ENCODE results near the gene R3HDM4.

The R3HDM4 gene

DNA sequence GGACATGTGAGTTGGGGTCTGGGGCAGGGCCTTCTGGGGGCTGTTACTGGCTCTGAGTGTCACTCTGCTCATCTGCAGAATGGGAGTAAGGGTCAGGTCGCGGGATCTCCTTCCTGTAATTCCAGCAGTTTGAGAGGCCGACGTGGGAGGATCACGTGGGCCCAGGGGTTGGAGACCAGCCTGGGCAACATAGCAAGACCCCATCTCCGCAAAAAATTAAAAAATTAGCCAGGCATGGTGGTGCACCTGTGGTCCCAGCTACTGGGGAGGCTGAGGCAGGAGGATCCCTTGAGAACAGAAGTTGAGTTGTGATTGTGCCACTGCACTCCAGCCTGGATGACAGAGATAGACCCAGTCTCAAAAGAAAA lies 16.9 kb upstream of the R3HDM4 start:
- DNase-seq (ENCODE audit: low read depth in 2 of 2), result no peak

DNA sequence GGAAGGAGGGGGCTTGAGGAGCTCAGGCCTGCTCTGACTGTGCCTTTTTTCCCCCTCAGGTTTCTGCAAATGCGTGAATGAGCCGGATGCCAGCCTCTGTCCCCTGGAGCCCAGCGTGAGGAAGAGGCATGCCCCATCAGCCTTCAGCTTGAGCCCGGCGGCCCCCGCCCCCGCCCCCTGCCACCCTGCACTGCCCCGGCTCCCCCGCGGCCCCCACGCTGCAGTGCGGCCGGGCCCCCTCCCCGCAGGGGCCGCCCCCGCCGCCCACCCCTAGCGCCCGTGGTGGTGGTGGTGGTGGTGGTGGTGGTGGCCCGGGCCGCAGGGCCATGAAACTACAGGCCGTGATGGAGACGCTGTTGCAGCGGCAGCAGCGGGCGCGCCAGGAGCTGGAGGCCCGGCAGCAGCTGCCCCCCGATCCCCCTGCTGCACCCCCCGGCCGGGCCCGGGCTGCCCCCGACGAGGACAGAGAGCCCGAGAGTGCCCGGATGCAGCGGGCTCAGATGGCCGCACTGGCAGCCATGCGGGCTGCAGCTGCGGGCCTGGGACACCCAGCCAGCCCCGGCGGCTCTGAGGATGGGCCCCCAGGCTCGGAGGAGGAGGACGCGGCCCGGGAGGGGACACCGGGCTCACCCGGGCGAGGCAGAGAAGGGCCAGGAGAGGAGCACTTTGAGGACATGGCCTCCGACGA lies 16.3 kb upstream of the R3HDM4 start:
- no peak for DNase-seq (ENCODE audit: low read depth in 2 of 2)

DNA sequence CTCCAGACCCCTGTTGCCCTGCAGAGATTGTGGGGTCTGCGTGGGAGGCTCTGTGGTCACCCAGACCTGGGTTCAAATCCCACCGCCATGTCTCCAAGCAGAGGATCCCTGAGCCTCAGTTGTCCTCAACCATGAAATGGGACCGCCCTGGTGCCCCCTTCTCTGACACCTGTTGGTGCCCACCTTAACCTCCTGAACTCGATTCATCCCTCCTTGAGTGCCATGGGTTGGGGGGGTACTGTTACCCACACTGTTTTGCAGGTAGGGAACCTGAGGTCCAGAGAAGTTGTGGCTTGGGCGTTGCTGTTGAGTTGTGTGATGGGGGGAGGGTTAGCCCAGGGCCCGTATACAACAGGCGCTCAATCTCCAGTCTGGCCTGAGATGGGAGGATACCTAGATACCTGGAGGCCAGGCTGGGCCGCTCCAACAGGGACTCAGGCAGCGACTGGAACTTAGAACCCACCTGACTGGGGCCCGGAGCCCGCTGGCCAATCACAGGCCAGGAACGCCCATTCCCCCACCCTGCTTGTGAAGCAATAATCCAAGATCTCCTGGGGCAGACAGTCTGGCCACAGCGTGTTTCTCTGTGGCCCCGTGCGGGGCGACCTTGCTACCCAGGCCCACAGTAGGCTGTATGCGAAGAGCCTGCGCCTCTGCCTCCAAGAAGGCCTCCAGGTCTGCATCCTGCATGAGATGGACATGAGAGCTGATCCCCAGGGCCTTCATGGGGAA lies 15.6 kb upstream of the R3HDM4 start:
- DNase-seq (ENCODE audit: low read depth in 2 of 2), result no peak

DNA sequence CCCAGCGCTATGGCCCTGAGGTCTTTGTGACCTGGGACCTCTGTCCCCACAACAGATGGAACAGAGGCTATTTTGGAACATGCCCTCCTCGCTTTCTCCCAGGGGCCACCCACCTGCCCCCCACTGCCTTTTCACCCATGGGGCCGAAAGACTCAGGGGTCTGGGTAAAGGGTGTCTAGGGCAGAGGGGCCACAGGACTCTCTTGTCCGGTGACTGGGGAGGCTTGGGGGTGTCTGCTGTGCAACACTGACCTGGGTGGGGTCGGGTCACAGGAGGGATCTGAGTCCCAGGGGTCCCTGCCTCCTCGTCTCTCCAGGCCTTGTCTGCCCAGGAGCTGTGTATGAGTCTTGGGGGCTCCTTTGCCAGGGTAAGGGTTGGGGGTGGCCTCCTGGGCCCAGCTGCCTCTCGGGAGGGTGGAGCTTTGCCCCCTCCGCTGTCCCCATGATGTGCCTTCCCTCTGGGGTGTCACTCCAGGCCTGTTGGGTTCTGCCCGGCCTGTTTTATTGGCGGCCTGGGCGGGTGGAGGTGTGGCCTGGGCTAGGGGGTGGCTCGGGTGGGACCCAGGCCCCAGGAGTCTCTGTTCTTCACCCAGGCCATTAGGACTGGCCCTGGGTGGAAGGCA lies 14.9 kb upstream of the R3HDM4 start:
- no peak for DNase-seq (ENCODE audit: low read depth in 2 of 2)

DNA sequence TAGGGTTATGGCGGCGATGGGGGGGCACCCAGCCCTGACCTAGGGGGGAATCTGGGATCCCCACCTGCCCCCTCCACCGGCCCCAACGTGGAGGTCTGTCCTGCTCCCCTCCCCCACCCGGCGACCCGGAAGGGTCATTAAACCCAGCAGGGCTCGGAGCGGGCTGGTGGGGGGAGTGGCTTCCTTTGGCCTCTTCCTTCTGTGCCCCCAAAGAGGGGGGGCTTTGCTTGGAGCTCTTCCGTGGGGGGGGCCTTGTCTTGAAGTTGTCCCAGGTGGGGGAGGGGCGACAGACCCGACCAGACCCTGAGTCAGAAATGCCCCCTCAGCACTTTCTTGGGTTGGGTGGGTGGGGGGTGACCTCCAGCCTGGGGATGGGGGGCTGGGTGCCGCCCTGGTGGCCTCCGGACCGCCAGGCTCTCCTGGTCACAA lies 14.3 kb upstream of the R3HDM4 start:
- no peak for DNase-seq (ENCODE audit: low read depth in 2 of 2)

DNA sequence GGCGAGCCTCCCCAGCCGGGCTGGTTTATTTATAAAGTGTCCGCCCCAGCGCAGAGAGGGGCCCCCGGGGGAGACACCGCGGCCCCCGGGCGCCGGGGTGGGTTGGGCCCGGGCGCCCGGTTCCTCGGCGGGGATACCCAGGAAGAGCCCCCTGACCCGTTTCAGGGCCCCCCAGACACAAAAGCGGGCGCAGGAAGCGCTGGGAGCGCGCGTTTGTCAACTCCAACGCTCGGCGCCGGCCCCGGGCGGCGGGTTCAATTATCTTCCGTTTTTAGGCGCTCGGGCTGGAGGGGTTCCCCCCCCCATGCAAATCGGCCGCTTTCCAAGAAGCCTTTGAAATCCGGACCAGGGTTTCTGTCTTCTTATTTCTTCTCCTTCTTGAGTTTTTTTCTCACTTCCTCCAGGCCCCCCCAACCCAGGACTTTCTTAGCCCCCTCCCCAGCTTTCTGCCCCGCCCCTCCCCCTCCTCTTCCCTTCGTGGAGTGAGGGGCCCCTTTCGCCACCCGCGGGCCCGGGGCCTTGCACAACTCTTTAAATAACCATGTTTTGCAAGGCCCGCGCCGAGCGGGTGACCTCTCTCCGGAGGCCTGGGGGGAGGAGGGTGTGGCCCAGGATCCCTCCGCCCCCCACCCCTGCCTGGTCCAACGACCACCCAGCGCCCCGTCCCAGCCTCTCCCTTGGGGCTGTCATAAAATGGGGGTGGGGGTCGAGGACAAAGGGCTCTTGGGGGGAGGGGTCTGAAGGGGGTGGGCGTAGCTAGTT lies 13.8 kb upstream of the R3HDM4 start:
- DNase-seq (ENCODE audit: low read depth in 2 of 2), result peak in 1 of 2 donors; percentile 44

DNA sequence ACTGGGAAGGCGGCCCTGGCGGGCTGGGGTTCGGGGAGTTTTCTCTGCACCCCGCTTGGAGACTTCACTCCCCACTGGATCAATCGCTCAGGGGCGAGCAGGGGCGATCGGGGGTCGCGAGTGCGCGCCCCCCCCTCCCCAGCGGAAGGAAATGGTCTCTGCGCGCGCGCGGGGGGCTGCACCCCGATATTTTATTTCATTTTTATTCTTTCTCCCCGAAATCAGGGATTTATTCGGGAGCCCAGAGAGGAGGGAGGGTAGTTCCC lies 13.2 kb upstream of the R3HDM4 start:
- no peak for DNase-seq (ENCODE audit: low read depth in 2 of 2)

DNA sequence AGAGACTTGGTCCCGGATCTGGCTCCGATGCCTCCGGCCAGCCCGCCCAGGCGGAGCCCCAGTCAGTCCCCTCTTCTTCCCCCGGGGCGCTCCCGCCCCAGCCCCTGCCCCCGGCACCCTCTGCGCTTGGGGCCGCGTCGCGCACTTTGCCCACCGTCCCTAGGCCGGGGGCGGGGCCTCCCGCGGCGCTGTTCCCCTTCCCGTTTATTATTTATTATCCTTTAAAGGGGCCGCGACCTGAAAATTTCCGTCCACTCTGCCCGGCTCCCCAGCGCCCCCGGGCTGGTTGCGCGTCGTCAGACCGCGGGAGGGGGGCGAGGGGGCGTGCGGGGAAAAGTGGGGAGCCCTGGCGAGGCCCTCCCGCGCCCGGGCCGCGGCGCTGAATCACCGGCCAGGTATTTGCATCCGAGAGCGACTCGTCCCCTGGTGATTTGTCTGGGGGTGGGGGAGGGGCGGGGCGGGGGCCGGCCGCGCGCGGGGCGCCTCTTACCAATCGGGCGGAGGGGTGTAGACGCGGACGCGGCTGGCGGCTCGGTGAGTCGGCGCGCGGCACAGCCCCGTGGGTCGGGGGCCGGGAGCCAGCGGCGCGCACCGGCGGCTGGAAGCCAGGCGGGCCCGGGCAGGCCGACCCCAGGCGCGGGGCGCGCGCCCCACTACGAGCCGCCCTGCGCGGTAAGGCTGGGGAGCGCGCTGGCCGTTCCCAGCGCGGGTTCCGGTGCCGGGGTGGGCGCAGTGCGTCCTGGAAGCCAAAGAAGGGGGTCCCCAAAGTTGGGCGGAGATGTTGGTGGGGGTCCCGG lies 12.7 kb upstream of the R3HDM4 start, which contains the start of gene ARID3A:
Gene ARID3A, plus strand, starts transcription at position 510 of the 797 bp plus-strand sequence. CDS start 3,494 bp downstream, outside the sequence.
- peak; percentile 64 to 66 for DNase-seq (ENCODE audit: low read depth in 2 of 2)

DNA sequence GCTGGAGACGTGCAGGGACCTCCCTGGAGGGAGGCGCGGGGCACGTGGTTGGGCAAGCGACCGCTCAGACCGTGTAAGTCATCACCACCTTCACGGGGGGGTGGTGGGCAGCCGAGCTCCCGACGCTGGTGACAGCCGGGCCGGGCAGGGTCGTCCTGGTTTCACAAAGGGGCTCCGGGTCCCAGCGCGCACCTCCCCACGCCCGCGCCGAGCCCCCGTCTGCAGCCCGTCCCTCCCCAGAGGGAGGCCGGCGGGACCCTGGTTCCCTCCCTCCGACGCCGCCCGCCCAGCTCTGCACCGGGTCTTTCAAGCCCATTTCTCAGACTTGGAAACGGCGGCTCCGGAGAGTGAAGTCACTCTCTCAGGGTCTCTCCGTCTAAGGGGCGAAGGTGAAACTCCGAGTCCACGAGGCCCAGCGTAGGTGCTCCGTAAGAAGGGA lies 12.1 kb upstream of the R3HDM4 start:
- no peak for DNase-seq (ENCODE audit: low read depth in 2 of 2)

DNA sequence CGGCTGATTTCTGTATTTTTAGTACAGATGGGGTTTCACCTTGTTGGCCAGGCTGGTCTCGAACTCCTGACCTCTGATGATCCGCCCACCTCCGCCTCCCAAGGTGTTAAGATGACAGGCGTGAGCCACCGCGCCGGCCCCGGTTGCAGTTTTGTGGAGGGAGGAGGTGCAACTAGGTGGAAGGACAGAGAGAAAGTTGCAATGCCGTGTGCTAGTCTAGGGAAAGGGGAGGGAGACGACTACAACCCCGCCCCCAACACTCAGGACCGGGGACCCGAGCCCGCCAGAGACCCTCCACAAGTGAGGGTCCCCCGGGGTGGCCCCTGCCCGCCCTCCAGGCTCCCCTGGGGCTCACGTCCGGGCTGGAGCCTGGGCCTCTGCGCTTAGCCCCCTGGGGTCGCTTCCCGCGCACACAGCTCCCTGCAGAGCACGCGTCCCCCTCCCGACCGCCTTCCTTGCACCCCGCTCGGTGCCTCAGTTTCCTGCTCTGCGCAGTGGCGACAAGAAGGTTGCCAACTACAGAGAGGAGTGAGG lies 11.6 kb upstream of the R3HDM4 start:
- no peak for DNase-seq (ENCODE audit: low read depth in 2 of 2)

DNA sequence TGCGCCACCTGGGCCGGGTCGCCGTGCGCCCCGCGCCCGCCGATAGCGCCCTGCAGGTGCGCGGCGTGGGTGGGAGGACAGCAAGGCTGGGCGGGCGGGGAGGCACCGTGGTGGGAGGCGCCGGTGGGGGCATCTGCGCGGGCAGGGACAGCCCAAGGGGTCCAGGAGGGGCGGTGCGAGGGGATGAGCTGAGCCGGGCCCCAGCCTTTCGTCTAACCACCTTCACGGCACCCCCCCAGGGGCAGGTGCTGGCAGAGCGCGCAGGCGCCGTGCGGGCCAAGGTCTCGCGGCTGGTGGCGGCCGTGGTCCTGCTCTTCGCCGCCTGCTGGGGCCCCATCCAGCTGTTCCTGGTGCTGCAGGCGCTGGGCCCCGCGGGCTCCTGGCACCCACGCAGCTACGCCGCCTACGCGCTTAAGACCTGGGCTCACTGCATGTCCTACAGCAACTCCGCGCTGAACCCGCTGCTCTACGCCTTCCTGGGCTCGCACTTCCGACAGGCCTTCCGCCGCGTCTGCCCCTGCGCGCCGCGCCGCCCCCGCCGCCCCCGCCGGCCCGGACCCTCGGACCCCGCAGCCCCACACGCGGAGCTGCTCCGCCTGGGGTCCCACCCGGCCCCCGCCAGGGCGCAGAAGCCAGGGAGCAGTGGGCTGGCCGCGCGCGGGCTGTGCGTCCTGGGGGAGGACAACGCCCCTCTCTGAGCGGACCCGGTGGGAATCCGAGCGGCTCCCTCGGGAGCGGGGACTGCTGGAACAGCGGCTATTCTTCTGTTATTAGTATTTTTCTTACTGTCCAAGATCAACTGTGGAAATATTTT lies 7.2 kb upstream of the R3HDM4 start:
- DNase-seq (ENCODE audit: low read depth in 2 of 2), result peak in 1 of 2 donors; percentile 58

DNA sequence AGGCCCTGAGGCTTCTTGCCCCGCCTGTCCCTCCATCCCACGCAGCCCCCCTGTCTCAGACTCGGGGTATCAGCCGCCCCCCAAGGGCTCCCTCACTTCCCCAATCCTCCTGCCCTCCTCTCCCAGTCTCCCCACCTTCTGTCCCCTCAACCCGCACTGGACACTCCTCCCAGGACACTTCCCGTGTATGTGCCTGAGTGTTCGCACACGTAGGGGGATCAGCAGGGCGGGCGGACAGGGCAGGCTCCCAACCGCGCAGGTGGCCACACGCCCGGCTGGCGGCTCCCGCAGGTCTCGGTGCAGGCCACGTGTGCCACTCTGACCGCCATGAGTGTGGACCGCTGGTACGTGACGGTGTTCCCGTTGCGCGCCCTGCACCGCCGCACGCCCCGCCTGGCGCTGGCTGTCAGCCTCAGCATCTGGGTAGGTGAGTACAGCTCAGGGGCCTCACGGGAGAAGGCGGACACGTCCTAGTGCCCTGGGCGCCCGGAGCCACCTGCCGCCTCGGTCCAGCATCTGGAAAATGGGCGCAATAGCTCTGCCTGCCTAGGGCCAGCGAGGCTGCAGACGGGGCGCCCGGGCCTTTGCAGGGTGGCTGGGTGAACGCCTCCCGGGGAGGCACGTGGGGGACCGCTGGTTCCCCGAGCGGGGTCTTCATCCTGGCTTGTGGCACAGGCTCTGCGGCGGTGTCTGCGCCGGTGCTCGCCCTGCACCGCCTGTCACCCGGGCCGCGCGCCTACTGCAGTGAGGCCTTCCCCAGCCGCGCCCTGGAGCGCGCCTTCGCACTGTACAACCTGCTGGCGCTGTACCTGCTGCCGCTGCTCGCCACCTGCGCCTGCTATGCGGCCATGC lies 6.4 kb upstream of the R3HDM4 start:
- DNase-seq (ENCODE audit: low read depth in 2 of 2), result no peak

DNA sequence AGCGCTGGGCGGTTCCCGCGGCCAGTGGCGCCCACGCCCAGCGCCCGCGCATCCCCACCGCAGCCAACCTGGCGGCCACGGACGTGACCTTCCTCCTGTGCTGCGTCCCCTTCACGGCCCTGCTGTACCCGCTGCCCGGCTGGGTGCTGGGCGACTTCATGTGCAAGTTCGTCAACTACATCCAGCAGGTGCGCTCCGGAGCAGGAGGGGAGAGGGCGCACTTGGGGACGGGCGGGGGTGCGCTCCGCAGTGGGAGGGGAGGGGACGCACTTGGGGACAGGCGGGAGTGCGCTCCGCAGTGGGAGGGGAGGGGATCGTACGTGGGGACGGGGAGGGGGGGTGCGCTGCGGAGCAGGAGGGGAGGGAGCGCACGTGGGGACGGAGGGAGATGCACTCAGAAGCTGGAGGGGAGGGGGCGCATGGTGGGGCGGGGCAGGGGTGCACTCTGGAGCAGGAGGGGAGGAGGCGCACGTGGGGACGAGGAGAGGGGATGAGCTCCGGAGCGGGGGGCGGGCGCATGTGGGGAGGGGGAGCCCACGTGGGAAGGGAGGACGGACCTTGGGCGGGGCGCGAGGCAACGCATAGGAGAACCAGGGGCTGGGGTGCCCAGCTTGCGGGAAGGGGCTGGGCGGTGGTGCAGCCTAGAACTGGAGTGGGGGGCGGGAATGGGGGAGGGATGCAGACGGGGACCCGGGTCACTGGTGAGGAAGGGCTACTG lies 5.6 kb upstream of the R3HDM4 start:
- DNase-seq (ENCODE audit: low read depth in 2 of 2), result peak in 1 of 2 donors; percentile 53

DNA sequence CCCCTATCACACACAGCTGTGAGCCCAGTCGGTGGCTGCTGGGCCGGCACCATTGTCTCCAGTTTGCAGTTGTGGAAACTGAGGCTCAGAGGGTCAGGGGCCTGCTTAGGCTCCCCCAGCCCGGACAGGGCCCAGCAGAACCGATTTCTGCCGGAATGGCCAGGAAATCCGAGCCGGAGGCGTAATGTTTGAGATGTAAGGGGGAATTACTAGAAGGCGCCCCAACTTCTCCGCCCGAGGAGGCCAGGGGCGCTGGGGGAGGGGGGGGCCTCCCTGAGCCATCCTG lies 5.1 kb upstream of the R3HDM4 start:
- no peak for DNase-seq (ENCODE audit: low read depth in 2 of 2)

DNA sequence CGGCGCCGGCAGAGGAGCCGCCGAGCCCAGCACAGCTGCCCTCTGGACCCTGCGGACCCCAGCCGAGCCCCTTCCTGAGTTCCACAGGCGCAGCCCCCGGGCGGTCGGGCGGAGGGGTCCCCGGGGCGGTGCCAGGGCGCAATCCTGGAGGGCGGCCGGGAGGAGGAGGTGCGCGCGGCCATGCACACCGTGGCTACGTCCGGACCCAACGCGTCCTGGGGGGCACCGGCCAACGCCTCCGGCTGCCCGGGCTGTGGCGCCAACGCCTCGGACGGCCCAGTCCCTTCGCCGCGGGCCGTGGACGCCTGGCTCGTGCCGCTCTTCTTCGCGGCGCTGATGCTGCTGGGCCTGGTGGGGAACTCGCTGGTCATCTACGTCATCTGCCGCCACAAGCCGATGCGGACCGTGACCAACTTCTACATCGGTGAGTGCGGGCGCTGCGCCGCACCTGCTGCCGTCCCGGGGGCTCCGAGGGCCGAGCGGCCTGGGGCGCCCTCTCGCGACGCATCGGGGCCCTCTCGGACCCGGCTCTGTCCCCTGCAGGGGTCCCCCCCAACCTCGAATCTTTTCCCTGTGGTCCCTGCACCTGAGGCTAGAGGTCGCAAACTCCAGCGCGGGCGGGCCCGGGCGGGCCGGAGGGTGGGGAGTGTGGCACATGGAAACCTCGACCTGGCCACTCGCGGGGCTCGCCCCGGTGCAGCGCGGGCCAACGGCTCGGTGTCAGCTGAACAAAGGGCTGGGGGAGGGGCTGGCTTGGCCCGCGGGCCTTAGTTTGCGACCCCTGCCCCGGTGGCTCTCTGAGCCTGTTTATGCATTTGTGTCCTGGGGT lies 4.5 kb upstream of the R3HDM4 start, which contains the start of gene KISS1R:
Gene KISS1R, plus strand, starts transcription at position 11 of the 829 bp plus-strand sequence. Its CDS starts 170 bp downstream, at position 181.
- DNase-seq (ENCODE audit: low read depth in 2 of 2), result no peak

DNA sequence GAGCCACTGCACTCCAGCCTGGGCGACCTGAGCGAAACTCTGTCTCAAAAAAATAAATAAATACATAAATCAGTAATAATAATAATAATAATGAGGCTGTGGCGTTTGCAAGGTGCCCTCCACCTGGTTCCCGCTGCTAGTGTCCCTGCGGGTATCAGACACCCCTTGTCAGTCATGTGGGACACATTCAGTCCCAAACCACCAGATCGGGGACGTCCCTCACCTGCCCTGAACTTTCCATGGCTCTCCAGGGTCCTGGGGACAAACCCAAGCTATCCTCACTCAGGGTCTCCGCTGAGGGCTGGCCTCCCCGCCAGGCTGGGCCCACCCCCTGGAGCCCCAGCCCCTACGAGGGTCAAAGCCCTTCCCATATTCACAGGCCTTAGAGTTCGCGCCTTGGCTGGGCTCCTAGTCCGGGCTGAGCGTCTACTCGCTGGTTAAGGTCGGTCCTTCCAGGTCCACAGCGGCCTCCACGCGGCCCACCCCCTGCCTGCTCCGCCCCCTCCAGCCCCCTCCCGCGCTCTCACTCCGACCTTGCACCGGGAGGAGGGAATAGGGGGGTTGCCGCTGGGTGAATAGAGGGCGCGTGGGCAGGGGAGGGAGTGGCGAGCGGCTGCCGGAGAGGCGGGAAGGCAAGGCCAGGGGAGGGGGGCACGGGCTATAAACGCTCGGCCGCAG lies 3.8 kb upstream of the R3HDM4 start:
- no peak for DNase-seq (ENCODE audit: low read depth in 2 of 2)
